Uterus (tissue), 2 donors: ENCODE measurements around the gene ACKR1.

Source experiments
- CTCF ChIP-seq, 4 experiments: fragments of 200-600 bp in 2 of 4; fragments of 450-650 bp in 2 of 4; sonication (generic) in 2 of 4; IDR thresholded peaks; one replicate each; pipeline ENCODE4 v1.5.1; 2016 to 2019; ENCODE audit warnings: antibody characterized with exemption in 4 of 4, mild to moderate bottlenecking in 2 of 4, moderate library complexity in 1 of 4
- POLR2A ChIP-seq, 2 donors: fragments of 450-650 bp; IDR thresholded peaks; one replicate each; pipeline ENCODE4 v1.6.1; 2016; ENCODE audit warnings: antibody characterized with exemption in 2 of 2, mild to moderate bottlenecking in 1 of 2, moderate library complexity in 1 of 2

- no peak for TF ChIP-seq CTCF (IDR thresholded peaks at IDR 0.05)
- no peak for TF ChIP-seq POLR2A (IDR thresholded peaks at IDR 0.05)
Observed at GRCh38 chr1:159212596-159212995, 7.9 kb downstream of the ACKR1 start.
